Astrocyte of the cerebellum (primary cell): ENCODE results near the gene SPSB1.

ENCODE experiments used
- DNase-seq: peaks from one replicate; pipeline ENCODE4 v3.0.0-alpha.2; 2011; ENCODE audit warnings: low read depth
- H3K4me3 ChIP-seq: 2 replicates; pipeline ENCODE4 v1.5.1; 2011; ENCODE audit warnings: mild to moderate bottlenecking, low read depth, low read length, moderate library complexity
- in situ Hi-C: cut with HindIII; loops from 2 replicates; pipeline ENCODE4 v1.10.0; 2017; ENCODE audit warnings: low sequenced_read_pairs
- TF ChIP-seq, protein P1 (sequence below): IDR thresholded peaks from 2 replicates; pipeline ENCODE4 v1.5.1; 2012; ENCODE audit warnings: low read length, low read depth, moderate library complexity, mild to moderate bottlenecking; ENCODE audit errors: missing control alignments

Gene SPSB1

DNA sequence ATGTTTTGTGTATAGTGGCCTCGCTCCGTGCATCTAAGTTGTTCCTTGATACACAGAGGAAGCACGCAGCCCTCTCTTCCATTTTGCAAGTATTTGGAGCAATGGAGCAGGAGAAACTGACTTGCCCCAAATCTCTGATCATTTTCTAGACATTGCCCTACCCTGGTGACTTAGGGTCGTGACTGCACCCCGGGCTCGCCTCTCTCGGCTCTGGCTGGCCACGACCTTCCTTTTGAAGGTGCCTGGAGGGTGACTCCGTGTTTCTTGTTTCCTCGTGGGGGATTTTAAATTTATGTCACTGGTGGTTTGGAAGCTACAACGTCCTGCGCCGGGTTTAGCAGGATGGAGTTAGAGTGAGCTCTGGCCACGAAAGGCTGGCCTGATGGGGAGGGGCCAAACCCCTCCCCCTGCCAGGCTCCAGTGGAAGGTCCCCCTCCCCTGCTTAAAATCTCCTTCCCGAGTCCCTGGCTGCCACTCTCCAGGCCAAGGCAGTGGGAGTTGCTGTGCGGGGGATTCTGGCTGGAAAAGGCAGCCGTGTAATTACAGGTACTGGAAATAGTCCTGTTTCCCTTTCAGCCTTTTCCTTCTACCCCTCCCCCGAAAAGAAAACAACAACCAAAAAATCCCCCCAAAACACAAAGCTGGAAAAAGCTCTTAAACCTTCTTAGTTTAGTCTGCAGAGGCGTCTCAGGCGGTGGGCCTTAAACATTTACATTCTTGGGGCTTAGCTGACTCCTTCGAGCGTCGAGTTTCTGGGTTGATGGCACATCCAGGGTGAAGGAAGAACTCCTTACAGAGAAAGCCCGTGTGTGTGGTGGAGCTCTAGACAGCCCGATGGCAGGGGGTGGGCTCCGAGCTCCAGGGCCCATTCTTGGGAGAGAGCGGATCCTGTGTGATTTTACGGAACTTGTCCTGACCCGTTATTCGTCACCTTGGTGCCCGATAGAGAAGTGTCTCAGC, 28.1 kb downstream of the SPSB1 start:
- no peak for DNase-seq
- TF ChIP-seq, protein P1, sequence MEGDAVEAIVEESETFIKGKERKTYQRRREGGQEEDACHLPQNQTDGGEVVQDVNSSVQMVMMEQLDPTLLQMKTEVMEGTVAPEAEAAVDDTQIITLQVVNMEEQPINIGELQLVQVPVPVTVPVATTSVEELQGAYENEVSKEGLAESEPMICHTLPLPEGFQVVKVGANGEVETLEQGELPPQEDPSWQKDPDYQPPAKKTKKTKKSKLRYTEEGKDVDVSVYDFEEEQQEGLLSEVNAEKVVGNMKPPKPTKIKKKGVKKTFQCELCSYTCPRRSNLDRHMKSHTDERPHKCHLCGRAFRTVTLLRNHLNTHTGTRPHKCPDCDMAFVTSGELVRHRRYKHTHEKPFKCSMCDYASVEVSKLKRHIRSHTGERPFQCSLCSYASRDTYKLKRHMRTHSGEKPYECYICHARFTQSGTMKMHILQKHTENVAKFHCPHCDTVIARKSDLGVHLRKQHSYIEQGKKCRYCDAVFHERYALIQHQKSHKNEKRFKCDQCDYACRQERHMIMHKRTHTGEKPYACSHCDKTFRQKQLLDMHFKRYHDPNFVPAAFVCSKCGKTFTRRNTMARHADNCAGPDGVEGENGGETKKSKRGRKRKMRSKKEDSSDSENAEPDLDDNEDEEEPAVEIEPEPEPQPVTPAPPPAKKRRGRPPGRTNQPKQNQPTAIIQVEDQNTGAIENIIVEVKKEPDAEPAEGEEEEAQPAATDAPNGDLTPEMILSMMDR, result no peak
- H3K4me3 ChIP-seq, result no peak overlapping the region
- in situ Hi-C loops, result no loop called here

DNA sequence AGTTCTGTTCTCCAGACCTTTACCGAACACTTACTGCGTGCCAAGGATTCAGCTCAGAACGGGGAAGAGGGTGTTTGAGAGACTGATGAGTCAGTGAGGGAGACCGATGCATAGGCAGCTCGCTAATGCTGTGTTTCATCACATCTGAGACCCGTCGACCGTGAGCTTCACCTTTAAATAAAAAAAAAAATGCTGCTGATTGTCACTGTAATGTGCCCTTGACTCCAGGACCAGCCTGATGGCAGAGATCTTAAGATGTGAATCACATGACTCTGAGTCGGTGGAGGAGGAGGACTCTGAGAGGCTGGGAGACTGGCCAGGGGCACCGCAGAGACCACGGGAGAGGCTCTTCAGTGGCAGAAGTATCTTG, 28.8 kb downstream of the SPSB1 start:
- in situ Hi-C loops, result no loop called here
- TF ChIP-seq, protein P1, result no peak
- no peak overlapping the region for H3K4me3 ChIP-seq
- DNase-seq, result peak; percentile 48

DNA sequence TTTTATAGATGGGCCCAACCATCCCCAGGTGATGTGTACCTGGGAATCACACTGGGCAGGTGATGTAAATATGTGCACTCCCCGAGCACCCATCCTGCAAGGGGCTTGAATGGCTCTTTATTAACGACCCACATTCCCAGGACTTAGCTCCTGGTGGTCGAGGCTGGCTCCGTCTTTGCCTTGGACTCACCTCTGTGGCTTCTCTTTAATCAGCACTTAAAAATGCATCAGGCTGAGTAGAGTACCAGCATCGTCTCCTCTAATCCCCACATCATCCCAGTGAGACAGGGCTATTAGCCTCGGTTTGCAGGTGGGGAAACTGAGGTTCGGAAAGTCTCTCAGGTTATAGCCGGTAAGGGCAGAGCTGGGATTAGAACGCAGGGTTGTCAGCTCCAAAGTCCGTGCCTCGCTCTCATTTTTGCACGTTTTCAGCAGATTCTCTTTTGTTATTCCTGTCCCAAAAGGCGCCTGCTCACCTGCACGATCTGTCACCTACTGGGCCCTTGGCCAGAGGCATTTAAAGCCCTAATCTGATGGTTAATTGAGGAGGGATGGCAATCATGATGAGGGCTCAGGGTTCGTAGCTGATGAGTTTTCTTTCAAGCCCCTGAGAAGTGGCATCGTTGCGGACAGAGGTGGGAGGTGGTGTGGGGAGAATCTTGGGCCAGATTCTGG, 29.4 kb downstream of the SPSB1 start:
- in situ Hi-C loops, result no loop called here

DNA sequence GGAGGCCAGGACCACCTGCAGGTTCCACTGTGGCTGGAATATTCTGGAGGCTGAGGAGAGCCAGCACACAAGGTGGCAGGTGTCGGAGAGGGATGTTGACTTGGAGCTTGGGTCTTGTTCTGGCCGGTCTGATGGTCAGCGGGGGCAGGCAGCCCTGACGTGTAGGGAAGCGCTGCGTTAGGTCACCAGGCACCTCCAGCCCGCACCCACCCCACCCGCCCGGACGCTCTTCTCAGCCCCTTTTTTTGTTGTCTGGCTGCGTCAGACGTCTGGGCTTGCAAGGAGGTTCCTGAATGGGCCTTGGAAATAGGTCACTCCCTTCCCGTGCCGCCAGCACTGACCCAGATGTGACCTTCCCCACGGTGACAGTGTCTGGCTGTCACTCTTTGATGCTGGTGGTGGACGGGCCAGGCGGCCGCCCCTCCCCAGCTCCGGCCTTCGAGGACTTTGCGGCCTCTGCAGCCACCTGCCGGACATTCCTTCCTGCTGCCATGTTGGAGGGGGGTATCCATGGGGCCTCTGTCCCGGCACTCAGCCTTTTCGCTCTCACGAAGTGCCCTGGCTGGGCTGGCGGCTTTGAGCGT, 30.1 kb downstream of the SPSB1 start:
- TF ChIP-seq, protein P1, result no peak
- no peak overlapping the region for H3K4me3 ChIP-seq
- no peak for DNase-seq
- in situ Hi-C loops, result no loop called here

More for the DNA sequence above, 29.4 kb downstream of the SPSB1 start:
- H3K4me3 ChIP-seq, result no peak overlapping the region
- DNase-seq, result no peak
- TF ChIP-seq, protein P1, result no peak

DNA sequence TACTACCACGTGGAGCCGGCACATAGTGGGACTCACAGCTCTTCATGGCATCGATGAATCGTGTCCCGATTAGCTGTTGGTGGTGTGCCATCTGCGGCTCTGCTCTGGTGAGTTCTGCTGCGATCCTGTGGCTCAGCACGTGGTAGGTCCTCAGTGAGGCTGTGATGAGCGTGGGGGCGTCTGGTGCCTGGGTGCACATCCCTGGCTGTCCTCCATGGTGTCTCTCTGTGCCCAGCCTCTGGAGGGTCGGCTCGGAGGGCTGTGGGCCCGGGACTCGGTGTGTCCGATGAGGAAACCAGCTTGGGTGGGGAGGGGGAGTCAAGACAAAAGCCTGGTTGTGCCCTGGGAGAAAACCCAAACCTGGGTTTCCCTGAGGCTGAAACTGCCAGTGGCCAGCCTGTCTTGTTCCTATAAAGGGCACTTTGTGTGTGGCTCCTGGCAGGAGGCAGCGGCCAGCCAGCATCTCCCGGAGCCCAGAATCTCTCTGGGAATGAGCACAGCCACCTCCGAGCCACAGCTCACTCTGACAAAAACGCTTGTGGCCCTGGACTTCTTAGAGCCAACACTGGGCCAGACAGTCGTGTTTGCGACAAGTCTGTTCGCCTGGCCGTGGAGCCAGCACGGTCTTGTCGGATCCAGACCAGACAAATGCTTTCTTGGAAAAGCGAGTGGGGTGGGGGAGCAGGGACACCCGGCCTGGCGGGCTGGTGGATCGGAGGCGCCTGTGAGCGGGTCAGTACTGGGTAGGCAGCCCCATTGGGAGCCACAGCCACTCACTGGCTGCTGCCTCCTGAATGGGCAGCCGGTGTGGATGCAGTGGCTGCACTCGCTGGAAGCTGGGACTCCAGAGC, 31.8 kb downstream of the SPSB1 start:
- TF ChIP-seq, protein P1, result no peak
- no peak for DNase-seq
- in situ Hi-C loops, result loop anchor here (5.0 kb wide), 1 partner anchor 57 kb away; no protein-coding TSS in a partner anchor
- H3K4me3 ChIP-seq, result no peak overlapping the region
